Measurements from ENCODE around the gene MYO15A.

GRCh38 chr17:18138065-18138749, 29.7 kb downstream of the MYO15A start:
- no peak for TF ChIP-seq CTCF (conservative IDR thresholded peaks at IDR 0.05)
- TF ChIP-seq EZH2 (IDR thresholded peaks at IDR 0.05; ENCODE audit: low read depth), result no peak

Measured in PC-9 (cell line).